HepG2 (cell line): ENCODE data around the gene GPR62. TPM values are rescaled to one million over a fixed set of nuclear protein-coding genes. Genes with fewer than 3 reads are reported as not detected.

Experiments used
- CREM ChIP-seq, 2 experiments: sonication (generic) in 1 of 2; formaldehyde crosslinking in 1 of 2; IDR thresholded peaks; 2 replicates each; pipeline versions ENCODE4 v1.4.0 to v1.6.1; 2016 to 2020; ENCODE audit warnings: antibody characterized with exemption in 1 of 2, mild to moderate bottlenecking in 1 of 2, missing genetic modification reagents in 1 of 2
- ESRRA ChIP-seq: sonication (generic); formaldehyde crosslinking; IDR thresholded peaks from 2 replicates; pipeline ENCODE4 v1.5.1; 2020; ENCODE audit warnings: mild to moderate bottlenecking, low read depth, missing genetic modification reagents
- GATAD2A ChIP-seq: IDR thresholded peaks from 2 replicates; pipeline ENCODE4 v1.6.1; 2016
- GZF1 ChIP-seq: sonication (generic); formaldehyde crosslinking; IDR thresholded peaks from 2 replicates; pipeline ENCODE4 v1.5.1; 2020; ENCODE audit warnings: mild to moderate bottlenecking, missing genetic modification reagents
- HNRNPLL ChIP-seq: fragments of 200-400 bp; formaldehyde crosslinking; IDR thresholded peaks from 2 replicates; pipeline ENCODE4 v1.6.1; 2017; ENCODE audit warnings: mild to moderate bottlenecking, low read depth, low read length; ENCODE audit not compliant: poor library complexity, severe bottlenecking
- HOXA5 ChIP-seq: sonication (generic); formaldehyde crosslinking; IDR thresholded peaks from 2 replicates; pipeline ENCODE4 v1.4.0; 2020; ENCODE audit warnings: missing genetic modification reagents
- JUND ChIP-seq: sonication (generic); formaldehyde crosslinking; IDR thresholded peaks from 2 replicates; pipeline ENCODE4 v1.8.0; 2022; ENCODE audit warnings: mild to moderate bottlenecking, missing genetic modification reagents
- MTA1 ChIP-seq: sonication (generic); formaldehyde crosslinking; IDR thresholded peaks from 2 replicates; pipeline ENCODE4 v1.4.0; 2020; ENCODE audit warnings: missing genetic modification reagents, mild to moderate bottlenecking, borderline replicate concordance
- MZF1 ChIP-seq: sonication (generic); formaldehyde crosslinking; IDR thresholded peaks from 2 replicates; pipeline ENCODE4 v1.8.1; 2023; ENCODE audit warnings: mild to moderate bottlenecking, missing genetic modification reagents, borderline replicate concordance
- SCMH1 ChIP-seq: sonication (generic); formaldehyde crosslinking; IDR thresholded peaks from 2 replicates; pipeline ENCODE4 v1.9.0; 2021; ENCODE audit warnings: missing genetic modification reagents, mild to moderate bottlenecking, borderline replicate concordance
- WIZ ChIP-seq: sonication (generic); formaldehyde crosslinking; IDR thresholded peaks from 2 replicates; pipeline ENCODE4 v1.5.1; 2020; ENCODE audit warnings: mild to moderate bottlenecking, missing genetic modification reagents
- ZNF136 ChIP-seq: sonication (generic); formaldehyde crosslinking; IDR thresholded peaks from 2 replicates; pipeline ENCODE4 v1.8.1; 2022; ENCODE audit warnings: low read depth, mild to moderate bottlenecking, moderate library complexity, missing genetic modification reagents
- ZNF296 ChIP-seq: sonication (generic); formaldehyde crosslinking; conservative IDR thresholded peaks from 2 replicates; pipeline ENCODE4 v1.5.0; 2020; ENCODE audit warnings: mild to moderate bottlenecking, missing genetic modification reagents
- ZNF878 ChIP-seq: sonication (generic); formaldehyde crosslinking; IDR thresholded peaks from 2 replicates; pipeline ENCODE4 v1.8.1; 2023; ENCODE audit warnings: mild to moderate bottlenecking, missing genetic modification reagents, moderate library complexity
- ZSCAN20 ChIP-seq: sonication (generic); formaldehyde crosslinking; IDR thresholded peaks from 2 replicates; pipeline ENCODE4 v1.4.0; 2020; ENCODE audit warnings: missing genetic modification reagents, mild to moderate bottlenecking, borderline replicate concordance
- polyA plus RNA-seq, 8 experiments: library from polyadenylated mRNA; depleted of rRNA in 3 of 8; stranded (reverse) in 7 of 8; unstranded in 1 of 8; fragments of >200 nt; fragmentation: Illumina TruSeq in 4 of 8; extraction: Trizol in 4 of 8; gene quantifications; 2 replicates each; pipeline versions ENCODE4 v1.2.1 to v1.2.3, GENCODE V29; 2011 to 2016; ENCODE audit warnings: low read depth in 4 of 8, missing spikeins in 1 of 8, mixed read lengths in 1 of 8; ENCODE audit not compliant: insufficient read depth in 1 of 8
- total RNA-seq, 5 experiments: library from RNA; depleted of rRNA; stranded (reverse); fragments of >200 nt; fragmentation: Illumina TruSeq; extraction: Trizol; gene quantifications; 2 replicates each; pipeline ENCODE4 v1.2.3, GENCODE V29; 2016; ENCODE audit warnings: low read depth in 1 of 5
- TF ChIP-seq, protein P1 (sequence below): sonication (generic); formaldehyde crosslinking; IDR thresholded peaks from 2 replicates; pipeline ENCODE4 v1.4.0; 2020; ENCODE audit warnings: missing genetic modification reagents, borderline replicate concordance
- TF ChIP-seq, protein P2 (sequence below): sonication (generic); formaldehyde crosslinking; IDR thresholded peaks from 2 replicates; pipeline ENCODE4 v1.5.1; 2020; ENCODE audit warnings: missing genetic modification reagents, mild to moderate bottlenecking, borderline replicate concordance
- TF ChIP-seq, protein P3 (sequence below): IDR thresholded peaks from 2 replicates; pipeline ENCODE4 v1.6.1; 2016; ENCODE audit warnings: mild to moderate bottlenecking
- TF ChIP-seq, protein P4 (sequence below): sonication (generic); formaldehyde crosslinking; IDR thresholded peaks from 2 replicates; pipeline ENCODE4 v1.5.1; 2020; ENCODE audit warnings: missing genetic modification reagents, mild to moderate bottlenecking, borderline replicate concordance

The GPR62 gene
- total and polyA plus RNA-seq, 2 of the 13 experiments (the other 11 are each of a cell fraction or from before 2014, with no cell fraction given), result not detected

DNA sequence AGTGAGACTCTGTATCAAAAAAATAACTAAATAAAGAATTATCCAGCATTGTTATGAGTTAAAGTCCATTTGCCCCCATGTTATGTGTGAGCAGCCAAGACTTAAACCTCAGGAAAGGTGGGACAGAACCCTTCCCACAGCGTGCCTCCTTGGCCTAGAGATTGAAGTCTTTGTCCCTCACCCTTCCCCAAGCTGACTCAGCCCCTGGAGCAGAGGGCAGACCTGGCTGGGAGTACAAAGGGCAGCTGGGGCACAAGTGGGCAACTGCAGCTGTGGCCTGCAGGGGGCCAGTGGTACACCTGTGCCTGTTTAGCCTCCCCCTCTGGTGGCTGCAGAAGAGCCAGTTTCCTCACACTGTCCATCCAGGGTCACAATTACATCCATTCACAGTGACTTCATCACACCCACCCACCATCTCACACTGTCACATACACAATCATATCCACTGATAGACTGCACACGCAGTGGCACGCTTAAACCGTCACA is 27.2 kb downstream of the GPR62 start (continued):
- TF ChIP-seq, protein P1, sequence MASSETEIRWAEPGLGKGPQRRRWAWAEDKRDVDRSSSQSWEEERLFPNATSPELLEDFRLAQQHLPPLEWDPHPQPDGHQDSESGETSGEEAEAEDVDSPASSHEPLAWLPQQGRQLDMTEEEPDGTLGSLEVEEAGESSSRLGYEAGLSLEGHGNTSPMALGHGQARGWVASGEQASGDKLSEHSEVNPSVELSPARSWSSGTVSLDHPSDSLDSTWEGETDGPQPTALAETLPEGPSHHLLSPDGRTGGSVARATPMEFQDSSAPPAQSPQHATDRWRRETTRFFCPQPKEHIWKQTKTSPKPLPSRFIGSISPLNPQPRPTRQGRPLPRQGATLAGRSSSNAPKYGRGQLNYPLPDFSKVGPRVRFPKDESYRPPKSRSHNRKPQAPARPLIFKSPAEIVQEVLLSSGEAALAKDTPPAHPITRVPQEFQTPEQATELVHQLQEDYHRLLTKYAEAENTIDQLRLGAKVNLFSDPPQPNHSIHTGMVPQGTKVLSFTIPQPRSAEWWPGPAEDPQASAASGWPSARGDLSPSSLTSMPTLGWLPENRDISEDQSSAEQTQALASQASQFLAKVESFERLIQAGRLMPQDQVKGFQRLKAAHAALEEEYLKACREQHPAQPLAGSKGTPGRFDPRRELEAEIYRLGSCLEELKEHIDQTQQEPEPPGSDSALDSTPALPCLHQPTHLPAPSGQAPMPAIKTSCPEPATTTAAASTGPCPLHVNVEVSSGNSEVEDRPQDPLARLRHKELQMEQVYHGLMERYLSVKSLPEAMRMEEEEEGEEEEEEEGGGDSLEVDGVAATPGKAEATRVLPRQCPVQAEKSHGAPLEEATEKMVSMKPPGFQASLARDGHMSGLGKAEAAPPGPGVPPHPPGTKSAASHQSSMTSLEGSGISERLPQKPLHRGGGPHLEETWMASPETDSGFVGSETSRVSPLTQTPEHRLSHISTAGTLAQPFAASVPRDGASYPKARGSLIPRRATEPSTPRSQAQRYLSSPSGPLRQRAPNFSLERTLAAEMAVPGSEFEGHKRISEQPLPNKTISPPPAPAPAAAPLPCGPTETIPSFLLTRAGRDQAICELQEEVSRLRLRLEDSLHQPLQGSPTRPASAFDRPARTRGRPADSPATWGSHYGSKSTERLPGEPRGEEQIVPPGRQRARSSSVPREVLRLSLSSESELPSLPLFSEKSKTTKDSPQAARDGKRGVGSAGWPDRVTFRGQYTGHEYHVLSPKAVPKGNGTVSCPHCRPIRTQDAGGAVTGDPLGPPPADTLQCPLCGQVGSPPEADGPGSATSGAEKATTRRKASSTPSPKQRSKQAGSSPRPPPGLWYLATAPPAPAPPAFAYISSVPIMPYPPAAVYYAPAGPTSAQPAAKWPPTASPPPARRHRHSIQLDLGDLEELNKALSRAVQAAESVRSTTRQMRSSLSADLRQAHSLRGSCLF (CRISPR knock-in tag), result no peak
- TF ChIP-seq GZF1, result no peak
- no peak for TF ChIP-seq ZSCAN20
- no peak; the same call in 1 of the 2 replicates for TF ChIP-seq ZNF136 (CRISPR knock-in tag)
- TF ChIP-seq SCMH1, result no peak
- peak; percentile 83; the same call in 1 of the 2 replicates for TF ChIP-seq JUND (CRISPR knock-in tag)
- no peak for TF ChIP-seq WIZ (CRISPR knock-in tag)
- no peak for TF ChIP-seq MZF1
- TF ChIP-seq, protein P2, sequence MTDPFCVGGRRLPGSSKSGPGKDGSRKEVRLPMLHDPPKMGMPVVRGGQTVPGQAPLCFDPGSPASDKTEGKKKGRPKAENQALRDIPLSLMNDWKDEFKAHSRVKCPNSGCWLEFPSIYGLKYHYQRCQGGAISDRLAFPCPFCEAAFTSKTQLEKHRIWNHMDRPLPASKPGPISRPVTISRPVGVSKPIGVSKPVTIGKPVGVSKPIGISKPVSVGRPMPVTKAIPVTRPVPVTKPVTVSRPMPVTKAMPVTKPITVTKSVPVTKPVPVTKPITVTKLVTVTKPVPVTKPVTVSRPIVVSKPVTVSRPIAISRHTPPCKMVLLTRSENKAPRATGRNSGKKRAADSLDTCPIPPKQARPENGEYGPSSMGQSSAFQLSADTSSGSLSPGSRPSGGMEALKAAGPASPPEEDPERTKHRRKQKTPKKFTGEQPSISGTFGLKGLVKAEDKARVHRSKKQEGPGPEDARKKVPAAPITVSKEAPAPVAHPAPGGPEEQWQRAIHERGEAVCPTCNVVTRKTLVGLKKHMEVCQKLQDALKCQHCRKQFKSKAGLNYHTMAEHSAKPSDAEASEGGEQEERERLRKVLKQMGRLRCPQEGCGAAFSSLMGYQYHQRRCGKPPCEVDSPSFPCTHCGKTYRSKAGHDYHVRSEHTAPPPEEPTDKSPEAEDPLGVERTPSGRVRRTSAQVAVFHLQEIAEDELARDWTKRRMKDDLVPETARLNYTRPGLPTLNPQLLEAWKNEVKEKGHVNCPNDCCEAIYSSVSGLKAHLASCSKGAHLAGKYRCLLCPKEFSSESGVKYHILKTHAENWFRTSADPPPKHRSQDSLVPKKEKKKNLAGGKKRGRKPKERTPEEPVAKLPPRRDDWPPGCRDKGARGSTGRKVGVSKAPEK (CRISPR knock-in tag), result no peak
- TF ChIP-seq, protein P3, sequence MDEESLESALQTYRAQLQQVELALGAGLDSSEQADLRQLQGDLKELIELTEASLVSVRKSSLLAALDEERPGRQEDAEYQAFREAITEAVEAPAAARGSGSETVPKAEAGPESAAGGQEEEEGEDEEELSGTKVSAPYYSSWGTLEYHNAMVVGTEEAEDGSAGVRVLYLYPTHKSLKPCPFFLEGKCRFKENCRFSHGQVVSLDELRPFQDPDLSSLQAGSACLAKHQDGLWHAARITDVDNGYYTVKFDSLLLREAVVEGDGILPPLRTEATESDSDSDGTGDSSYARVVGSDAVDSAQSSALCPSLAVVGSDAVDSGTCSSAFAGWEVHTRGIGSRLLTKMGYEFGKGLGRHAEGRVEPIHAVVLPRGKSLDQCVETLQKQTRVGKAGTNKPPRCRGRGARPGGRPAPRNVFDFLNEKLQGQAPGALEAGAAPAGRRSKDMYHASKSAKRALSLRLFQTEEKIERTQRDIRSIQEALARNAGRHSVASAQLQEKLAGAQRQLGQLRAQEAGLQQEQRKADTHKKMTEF, result 0 out of 2 replicates have a peak, but pooled peaks have one; percentile 19
- no peak; the same call in 1 of the 2 replicates for TF ChIP-seq CREM (IDR thresholded peaks at IDR 0.05)
- no peak for TF ChIP-seq CREM (CRISPR knock-in tag; IDR thresholded peaks at IDR 0.05)
- no peak for TF ChIP-seq ZNF878 (CRISPR knock-in tag)
- TF ChIP-seq HNRNPLL, result no peak
- peak; percentile 79; the same call in 1 of the 2 replicates for TF ChIP-seq ESRRA (CRISPR knock-in tag)
- TF ChIP-seq, protein P4, sequence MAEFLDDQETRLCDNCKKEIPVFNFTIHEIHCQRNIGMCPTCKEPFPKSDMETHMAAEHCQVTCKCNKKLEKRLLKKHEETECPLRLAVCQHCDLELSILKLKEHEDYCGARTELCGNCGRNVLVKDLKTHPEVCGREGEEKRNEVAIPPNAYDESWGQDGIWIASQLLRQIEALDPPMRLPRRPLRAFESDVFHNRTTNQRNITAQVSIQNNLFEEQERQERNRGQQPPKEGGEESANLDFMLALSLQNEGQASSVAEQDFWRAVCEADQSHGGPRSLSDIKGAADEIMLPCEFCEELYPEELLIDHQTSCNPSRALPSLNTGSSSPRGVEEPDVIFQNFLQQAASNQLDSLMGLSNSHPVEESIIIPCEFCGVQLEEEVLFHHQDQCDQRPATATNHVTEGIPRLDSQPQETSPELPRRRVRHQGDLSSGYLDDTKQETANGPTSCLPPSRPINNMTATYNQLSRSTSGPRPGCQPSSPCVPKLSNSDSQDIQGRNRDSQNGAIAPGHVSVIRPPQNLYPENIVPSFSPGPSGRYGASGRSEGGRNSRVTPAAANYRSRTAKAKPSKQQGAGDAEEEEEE (CRISPR knock-in tag), result no peak
- peak; percentile 91 for TF ChIP-seq GATAD2A (CRISPR knock-in tag)
- no peak for TF ChIP-seq MTA1 (CRISPR knock-in tag)
- peak; percentile 54; the same call in 1 of the 2 replicates for TF ChIP-seq ZNF296 (CRISPR knock-in tag)
- no peak for TF ChIP-seq HOXA5 (CRISPR knock-in tag)
